ENCODE measurements around the gene DOCK4. TPM values are rescaled to one million over a fixed set of nuclear protein-coding genes. Genes with fewer than 3 reads are reported as not detected.

DOCK4 gene
- total RNA-seq, 1 donor from 2014 or later: 32.2 TPM

GRCh38 chr7:112201411-112201810 lies 4.8 kb downstream of the DOCK4 start:
- Histone ChIP-seq H3K36me3 (ENCODE audit: insufficient read depth, low read length) (no peaks in the 10 kb centered on the region), H3K9ac (ENCODE audit: low read length) (no peak overlapping the region), H3K4me1 (ENCODE audit: insufficient read depth, low read length) (peaks cover 7% of the 10 kb centered on the region), H3K79me2 (ENCODE audit: insufficient read depth, low read length) (peaks cover 77% of the 10 kb centered on the region), H2AFZ (ENCODE audit: low read depth, low read length) (no peak overlapping the region), H3K4me3 (ENCODE audit: insufficient read depth, low read depth, low read length) (no peak overlapping the region), H4K20me1 (ENCODE audit: insufficient read depth, low read length) (no peaks in the 10 kb centered on the region), H3K4me2 (ENCODE audit: low read length) (peak overlapping the region; percentile 39), H3K27me3 (ENCODE audit: insufficient read depth, low read length) (no peaks in the 10 kb centered on the region), H3K27ac (ENCODE audit: low read depth, low read length) (no peak overlapping the region), H3K9me3 (ENCODE audit: insufficient read depth, low read depth, low read length) (no peaks in the 10 kb centered on the region)
- peak overlapping the region; percentile 71 for H3K27ac Mint-ChIP-seq (ENCODE audit: unreplicated experiment)
- H3K4me3 Mint-ChIP-seq (ENCODE audit: unreplicated experiment): no peak overlapping the region
- TF ChIP-seq EZH2 (IDR thresholded peaks at IDR 0.05; ENCODE audit: insufficient read depth, low read length) (no peak), CTCF (IDR thresholded peaks at IDR 0.05; ENCODE audit: insufficient read depth, low read depth, low read length) (no peak)
- H3K9me3 Mint-ChIP-seq (ENCODE audit: unreplicated experiment): no peaks in the 10 kb centered on the region
- H3K4me1 Mint-ChIP-seq (ENCODE audit: low read depth, unreplicated experiment): peaks cover 25% of the 10 kb centered on the region
- DNase-seq (ENCODE audit: low read depth): peak; percentile 72
- FAIRE-seq: no peak
- no peaks in the 10 kb centered on the region for H3K27me3 Mint-ChIP-seq (ENCODE audit: low read depth, unreplicated experiment)
- H3K36me3 Mint-ChIP-seq (ENCODE audit: low read depth, unreplicated experiment): no peaks in the 10 kb centered on the region

DNA sequence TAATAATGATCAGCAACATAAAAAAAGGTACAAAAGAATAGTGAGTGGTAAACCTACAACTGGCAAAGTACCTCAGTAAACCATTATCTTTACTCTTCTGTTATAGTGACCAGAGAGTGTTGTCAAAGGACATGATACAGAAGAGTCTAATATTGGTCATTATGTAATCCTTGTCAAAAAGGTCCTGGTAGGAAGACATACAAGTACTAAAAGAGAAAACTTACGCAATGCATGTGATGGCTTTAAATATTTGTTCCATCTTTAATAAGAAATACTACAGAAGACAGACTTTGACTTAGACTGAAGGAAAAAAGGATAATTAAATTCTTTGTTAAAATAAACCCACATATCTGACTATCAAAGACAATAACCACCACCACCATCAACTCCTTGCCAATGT lies 6.5 kb downstream of the DOCK4 start:
- H3K4me1 Mint-ChIP-seq (ENCODE audit: low read depth, unreplicated experiment): peaks cover 25% of the 10 kb centered on the region

More for the DNA sequence above, 6.5 kb downstream of the DOCK4 start:
- no peak for DNase-seq (ENCODE audit: low read depth)
- H3K9me3 ChIP-seq (ENCODE audit: insufficient read depth, low read depth, low read length): no peaks in the 10 kb centered on the region
- H3K4me2 ChIP-seq (ENCODE audit: low read length): no peak overlapping the region
- no peak overlapping the region for H3K9ac ChIP-seq (ENCODE audit: low read length)
- no peak overlapping the region for H2AFZ ChIP-seq (ENCODE audit: low read depth, low read length)
- H3K36me3 ChIP-seq (ENCODE audit: insufficient read depth, low read length): no peaks in the 10 kb centered on the region
- no peaks in the 10 kb centered on the region for H3K9me3 Mint-ChIP-seq (ENCODE audit: unreplicated experiment)
- peaks cover 68% of the 10 kb centered on the region for H3K79me2 ChIP-seq (ENCODE audit: insufficient read depth, low read length)
- no peak overlapping the region for H3K27ac ChIP-seq (ENCODE audit: low read depth, low read length)
- H3K4me1 ChIP-seq (ENCODE audit: insufficient read depth, low read length): peaks cover 7% of the 10 kb centered on the region
- FAIRE-seq: no peak
- no peaks in the 10 kb centered on the region for H4K20me1 ChIP-seq (ENCODE audit: insufficient read depth, low read length)
- H3K27me3 Mint-ChIP-seq (ENCODE audit: low read depth, unreplicated experiment): no peaks in the 10 kb centered on the region
- H3K4me3 Mint-ChIP-seq (ENCODE audit: unreplicated experiment): no peak overlapping the region
- TF ChIP-seq EZH2 (IDR thresholded peaks at IDR 0.05; ENCODE audit: insufficient read depth, low read length): no peak
- no peak for TF ChIP-seq CTCF (IDR thresholded peaks at IDR 0.05; ENCODE audit: insufficient read depth, low read depth, low read length)
- no peaks in the 10 kb centered on the region for H3K27me3 ChIP-seq (ENCODE audit: insufficient read depth, low read length)
- H3K4me3 ChIP-seq (ENCODE audit: insufficient read depth, low read depth, low read length): no peak overlapping the region
- H3K27ac Mint-ChIP-seq (ENCODE audit: unreplicated experiment): no peak overlapping the region
- no peaks in the 10 kb centered on the region for H3K36me3 Mint-ChIP-seq (ENCODE audit: low read depth, unreplicated experiment)
